NB4 (cell line): ENCODE results near the gene NOX3.

Experiments
- DNase-seq: peaks from one replicate; pipeline ENCODE4 v3.0.0; 2010; ENCODE audit warnings: low read depth
- H3K4me3 ChIP-seq: one replicate; pipeline ENCODE4 v1.5.1; 2011; ENCODE audit warnings: mild to moderate bottlenecking, low read depth, low read length, moderate library complexity
- CTCF ChIP-seq: IDR thresholded peaks from one replicate; pipeline ENCODE4 v1.5.1; 2012; ENCODE audit warnings: low read depth, low read length
- MAX ChIP-seq: IDR thresholded peaks from 2 replicates; pipeline ENCODE4 v1.6.1; 2011; ENCODE audit warnings: low read depth, low read length
- MYC ChIP-seq: IDR thresholded peaks from 2 replicates; pipeline ENCODE4 v1.6.1; 2011; ENCODE audit warnings: low read depth, low read length
- POLR2A ChIP-seq: IDR thresholded peaks from 2 replicates; pipeline ENCODE4 v1.6.1; 2011; ENCODE audit warnings: mild to moderate bottlenecking; ENCODE audit not compliant: insufficient read length; ENCODE audit errors: extremely low read depth

NOX3 gene

GRCh38 chr6:155447949-155448348 lies 7.7 kb downstream of the NOX3 start:
- no peak overlapping the region for H3K4me3 ChIP-seq
- TF ChIP-seq POLR2A = no peak
- no peak for DNase-seq

- TF ChIP-seq MYC = no peak
- no peak for TF ChIP-seq CTCF
- no peak for TF ChIP-seq POLR2A
- no peak for TF ChIP-seq MAX
- no peak for DNase-seq
- H3K4me3 ChIP-seq = no peak overlapping the region
These were observed 10.4 kb downstream of the NOX3 start for GRCh38 chr6:155444952-155445903.

GRCh38 chr6:155444120-155444917 lies 11.3 kb downstream of the NOX3 start:
- DNase-seq = no peak
- H3K4me3 ChIP-seq = no peak overlapping the region
- TF ChIP-seq MYC (no peak), POLR2A (no peak), CTCF (no peak), MAX (no peak)

GRCh38 chr6:155443168-155443567 lies 12.5 kb downstream of the NOX3 start:
- H3K4me3 ChIP-seq = no peak overlapping the region
- no peak for DNase-seq
- no peak for TF ChIP-seq MAX
- TF ChIP-seq MYC = no peak
- no peak for TF ChIP-seq CTCF
- TF ChIP-seq POLR2A = no peak

GRCh38 chr6:155442562-155442961 lies 13.1 kb downstream of the NOX3 start:
- no peak for DNase-seq
- TF ChIP-seq POLR2A = no peak
- TF ChIP-seq MAX = no peak
- no peak for TF ChIP-seq CTCF
- H3K4me3 ChIP-seq = no peak overlapping the region

- DNase-seq = no peak
- TF ChIP-seq CTCF = no peak
- no peak for TF ChIP-seq MYC
- TF ChIP-seq POLR2A = no peak
- H3K4me3 ChIP-seq = no peak overlapping the region
These were observed 14.6 kb downstream of the NOX3 start for GRCh38 chr6:155441112-155441465.
